Anterior cingulate cortex (tissue), 58 donors: ENCODE data around the gene STK32C.

Source experiments
- DNase-seq, 58 donors: peaks; one replicate each; lab custom pipeline; 2025; lab: John Stamatoyannopoulos, UW

Gene STK32C

GRCh38 chr10:132204078-132204780 lies 103.5 kb downstream of the STK32C start:
- DNase-seq = no peak

GRCh38 chr10:132203256-132204077 lies 104.3 kb downstream of the STK32C start:
- no peak for DNase-seq

- no peak for DNase-seq
These were observed 105.4 kb downstream of the STK32C start for GRCh38 chr10:132202070-132202970.

GRCh38 chr10:132201111-132201969 lies 106.4 kb downstream of the STK32C start:
- no peak for DNase-seq

- no peak for DNase-seq
These were observed 107.2 kb downstream of the STK32C start for GRCh38 chr10:132200344-132201110.

GRCh38 chr10:132199854-132200311 lies 107.9 kb downstream of the STK32C start:
- DNase-seq = no peak

- no peak for DNase-seq
These were observed 108.4 kb downstream of the STK32C start for GRCh38 chr10:132199268-132199853.

GRCh38 chr10:132198381-132199181 lies 109.2 kb downstream of the STK32C start:
- DNase-seq = no peak

GRCh38 chr10:132198068-132198370 lies 109.7 kb downstream of the STK32C start:
- no peak for DNase-seq

GRCh38 chr10:132197271-132198067 lies 110.3 kb downstream of the STK32C start:
- no peak for DNase-seq

- DNase-seq = no peak
These were observed 111.3 kb downstream of the STK32C start for GRCh38 chr10:132196178-132197113.

- no peak for DNase-seq
These were observed 112.2 kb downstream of the STK32C start for GRCh38 chr10:132195366-132196075.

- DNase-seq = no peak
These were observed 113.0 kb downstream of the STK32C start for GRCh38 chr10:132194726-132195125.

- DNase-seq = no peak
These were observed 113.7 kb downstream of the STK32C start for GRCh38 chr10:132193907-132194552.
